HG02588 (cell line): Measurements from ENCODE around the gene EXOSC7.
A peak's percentile ranks its signal among the peaks of the same experiment; 100 is the strongest.
"Not testable (repeated sequence)": the region's sequence is repeated elsewhere in the genome, so short reads cannot be mapped to it uniquely, and the experiment has no call there.

ENCODE experiments used
- ATAC-seq: cut with Tn5 transposase; IDR thresholded peaks from one replicate; pipeline ENCODE4 v1.9.1; 2021; ENCODE audit warnings: mild to moderate bottlenecking, moderate library complexity; ENCODE audit not compliant: unreplicated experiment

The EXOSC7 gene

GRCh38 chr3:44976002-44976815 is at the start of gene EXOSC7, which contains the start of gene ZDHHC3:
TSS of gene EXOSC7 (plus strand) at chr3:44976244. CDS start at chr3:44976278, 34 bp downstream.
TSS of gene ZDHHC3 (minus strand) at chr3:44976174. CDS start at chr3:44959436, 16,738 bp downstream.
- ATAC-seq, result peak; percentile 83

GRCh38 chr3:44926921-44927320 is 49.1 kb upstream of the EXOSC7 start:
- ATAC-seq, result no peak

GRCh38 chr3:44927371-44927770 is 48.7 kb upstream of the EXOSC7 start:
- ATAC-seq, result no peak

GRCh38 chr3:44929782-44930181 is 46.3 kb upstream of the EXOSC7 start:
- no peak for ATAC-seq

- ATAC-seq, result no peak
Observed at GRCh38 chr3:44930911-44931310, 45.1 kb upstream of the EXOSC7 start.

- no peak for ATAC-seq
Observed at GRCh38 chr3:44931791-44932190, 44.3 kb upstream of the EXOSC7 start.

- ATAC-seq, result no peak
Observed at GRCh38 chr3:44932271-44932670, 43.8 kb upstream of the EXOSC7 start.

GRCh38 chr3:44932986-44933944 is 42.8 kb upstream of the EXOSC7 start:
- ATAC-seq, result no peak

- no peak for ATAC-seq
Observed at GRCh38 chr3:44939581-44940036, 36.4 kb upstream of the EXOSC7 start.

GRCh38 chr3:44942202-44942921 is 33.7 kb upstream of the EXOSC7 start:
- ATAC-seq, result no peak

- ATAC-seq, result no peak
Observed at GRCh38 chr3:44948239-44948638, 27.8 kb upstream of the EXOSC7 start.

- ATAC-seq, result not testable (repeated sequence)
Observed at GRCh38 chr3:44949770-44950169, 26.3 kb upstream of the EXOSC7 start.

- no peak for ATAC-seq
Observed at GRCh38 chr3:44950275-44950734, 25.7 kb upstream of the EXOSC7 start.

GRCh38 chr3:44952689-44953088 is 23.4 kb upstream of the EXOSC7 start:
- ATAC-seq, result no peak

- no peak for ATAC-seq
Observed at GRCh38 chr3:44954304-44954703, 21.7 kb upstream of the EXOSC7 start.

GRCh38 chr3:44954962-44955361 is 21.1 kb upstream of the EXOSC7 start:
- ATAC-seq, result peak; percentile 75

GRCh38 chr3:44955917-44956316 is 20.1 kb upstream of the EXOSC7 start:
- ATAC-seq, result no peak

- ATAC-seq, result no peak
Observed at GRCh38 chr3:44957986-44958385, 18.1 kb upstream of the EXOSC7 start.

- no peak for ATAC-seq
Observed at GRCh38 chr3:44958386-44958785, 17.7 kb upstream of the EXOSC7 start.

- peak; percentile 46 for ATAC-seq
Observed at GRCh38 chr3:44960387-44961026, 15.5 kb upstream of the EXOSC7 start.
